KMS-11 (cell line): ENCODE data around the gene MGRN1.

Source experiments
- H2AFZ ChIP-seq: fragments of 200-600 bp; sonication (generic); 2 replicates; pipeline ENCODE4 v1.6.1; 2016; ENCODE audit warnings: antibody characterized with exemption, mixed run types, low read depth
- H3K27ac ChIP-seq: fragments of 200-600 bp; sonication (generic); 2 replicates; pipeline ENCODE4 v1.6.1; 2016; ENCODE audit warnings: mild to moderate bottlenecking, mixed run types
- H3K27me3 ChIP-seq: fragments of 200-600 bp; sonication (generic); 2 replicates; pipeline ENCODE4 v1.6.1; 2017; ENCODE audit warnings: mild to moderate bottlenecking, low read depth, mixed run types, moderate library complexity; ENCODE audit not compliant: insufficient read depth
- H3K36me3 ChIP-seq: fragments of 200-600 bp; sonication (generic); 2 replicates; pipeline ENCODE4 v1.6.1; 2017; ENCODE audit warnings: mild to moderate bottlenecking, mixed run types; ENCODE audit not compliant: insufficient read depth
- H3K4me1 ChIP-seq: fragments of 200-600 bp; sonication (generic); 2 replicates; pipeline ENCODE4 v1.6.1; 2016; ENCODE audit warnings: mild to moderate bottlenecking, low read depth, mixed run types; ENCODE audit not compliant: poor library complexity, severe bottlenecking
- H3K4me2 ChIP-seq: fragments of 200-600 bp; sonication (generic); 2 replicates; pipeline ENCODE4 v1.7.0; 2016; ENCODE audit warnings: mild to moderate bottlenecking, mixed run types
- H3K4me3 ChIP-seq: fragments of 200-600 bp; sonication (generic); IDR thresholded peaks from 2 replicates; pipeline ENCODE4 v1.6.1; 2017; ENCODE audit warnings: low read depth, low read length, mixed read lengths; ENCODE audit not compliant: insufficient read depth
- H3K79me2 ChIP-seq: fragments of 200-600 bp; sonication (generic); 2 replicates; pipeline ENCODE4 v1.6.1; 2016; ENCODE audit warnings: low read depth, mixed run types; ENCODE audit not compliant: insufficient read depth
- H3K9ac ChIP-seq: fragments of 200-600 bp; sonication (generic); 2 replicates; pipeline ENCODE4 v1.6.1; 2016; ENCODE audit warnings: mild to moderate bottlenecking, mixed run types
- H4K20me1 ChIP-seq: fragments of 200-600 bp; sonication (generic); 2 replicates; pipeline ENCODE4 v1.6.1; 2016; ENCODE audit warnings: mild to moderate bottlenecking, mixed run types; ENCODE audit not compliant: insufficient read depth
- CTCF ChIP-seq: fragments of 200-600 bp; sonication (generic); conservative IDR thresholded peaks from 2 replicates; pipeline ENCODE4 v1.6.1; 2017; ENCODE audit warnings: low read depth, mild to moderate bottlenecking, antibody characterized with exemption, low read length, moderate library complexity, mixed read lengths

The MGRN1 gene

GRCh38 chr16:4628283-4628682 lies 3.7 kb downstream of the MGRN1 start:
- Histone ChIP-seq H3K4me2 (no peak overlapping the region), H2AFZ (no peak overlapping the region), H3K27me3 (no peaks in the 10 kb centered on the region), H3K9ac (no peak overlapping the region), H3K36me3 (no peaks in the 10 kb centered on the region), H3K79me2 (peaks cover 40% of the 10 kb centered on the region; the same call in 1 of the 2 replicates), H3K4me3 (no peak overlapping the region), H3K4me1 (peaks cover 17% of the 10 kb centered on the region), H4K20me1 (peaks cover 7% of the 10 kb centered on the region; the same call in 1 of the 2 replicates), H3K27ac (no peak overlapping the region)
- no peak for TF ChIP-seq CTCF

- Histone ChIP-seq H3K27ac (no peak overlapping the region), H3K9ac (no peak overlapping the region), H3K27me3 (no peaks in the 10 kb centered on the region), H3K4me3 (no peak overlapping the region), H3K4me2 (no peak overlapping the region), H3K79me2 (peaks cover 39% of the 10 kb centered on the region; the same call in 1 of the 2 replicates), H3K36me3 (no peaks in the 10 kb centered on the region), H3K4me1 (peaks cover 4% of the 10 kb centered on the region), H4K20me1 (no peaks in the 10 kb centered on the region), H2AFZ (no peak overlapping the region)
- TF ChIP-seq CTCF, result no peak
Measured at GRCh38 chr16:4631444-4631843, 6.8 kb downstream of the MGRN1 start.

GRCh38 chr16:4633910-4634635 lies 9.4 kb downstream of the MGRN1 start:
- peaks cover 4% of the 10 kb centered on the region for H3K4me1 ChIP-seq
- no peak overlapping the region for H3K27ac ChIP-seq
- no peak overlapping the region for H3K4me2 ChIP-seq
- no peak for TF ChIP-seq CTCF
- no peaks in the 10 kb centered on the region for H3K27me3 ChIP-seq
- no peak overlapping the region for H2AFZ ChIP-seq
- H3K4me3 ChIP-seq, result no peak overlapping the region
- H4K20me1 ChIP-seq, result no peaks in the 10 kb centered on the region; the same call in 1 of the 2 replicates
- H3K9ac ChIP-seq, result no peak overlapping the region
- H3K79me2 ChIP-seq, result peaks cover 18% of the 10 kb centered on the region; the same call in 1 of the 2 replicates
- H3K36me3 ChIP-seq, result no peaks in the 10 kb centered on the region

- Histone ChIP-seq H3K4me2 (no peak overlapping the region), H3K79me2 (peaks cover 18% of the 10 kb centered on the region; the same call in 1 of the 2 replicates), H3K9ac (no peak overlapping the region), H3K4me3 (no peak overlapping the region), H4K20me1 (no peaks in the 10 kb centered on the region; the same call in 1 of the 2 replicates), H3K27me3 (no peaks in the 10 kb centered on the region), H3K36me3 (no peaks in the 10 kb centered on the region), H3K27ac (no peak overlapping the region), H2AFZ (no peak overlapping the region), H3K4me1 (peaks cover 4% of the 10 kb centered on the region)
- no peak for TF ChIP-seq CTCF
Measured at GRCh38 chr16:4634768-4635167, 10.1 kb downstream of the MGRN1 start.
